Measurements from ENCODE around the gene MMADHC.
"Not testable (repeated sequence)": the region's sequence is repeated elsewhere in the genome, so short reads cannot be mapped to it uniquely, and the experiment has no call there.

Gene MMADHC

GRCh38 chr2:149594411-149594810 is 6.8 kb upstream of the MMADHC start:
- no peak for DNase-seq

DNA sequence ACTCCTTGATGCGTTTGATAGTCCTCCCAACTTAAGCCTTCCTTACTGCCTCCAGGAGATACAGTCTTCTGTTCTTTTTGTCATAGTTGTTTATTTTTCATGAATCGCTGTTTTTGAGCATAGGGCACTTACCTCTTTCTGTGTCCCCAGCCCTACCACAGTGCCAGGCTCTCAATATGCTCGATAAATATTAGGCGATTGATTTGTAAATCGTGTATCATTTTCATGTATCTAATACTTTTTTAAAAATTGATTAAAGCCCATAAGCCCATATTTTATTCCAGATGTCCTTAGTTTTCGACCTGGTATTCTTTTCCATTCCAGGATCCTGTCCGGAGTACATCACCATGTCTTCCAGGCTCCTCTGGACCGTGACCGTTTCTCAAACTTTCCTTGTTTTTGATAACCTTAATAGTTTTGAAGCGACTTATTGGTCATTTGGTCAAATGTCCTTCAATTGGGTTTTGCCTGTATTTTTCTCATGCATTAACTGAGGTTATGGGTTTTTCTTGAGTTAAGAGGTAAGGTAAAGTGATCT is 444 bp upstream of the MMADHC start:
- no peak for DNase-seq

- no peak for DNase-seq
Measured at GRCh38 chr2:149586898-149587219, 716 bp downstream of the MMADHC start.

GRCh38 chr2:149586063-149586462 is 1.5 kb downstream of the MMADHC start:
- DNase-seq: no peak

DNA sequence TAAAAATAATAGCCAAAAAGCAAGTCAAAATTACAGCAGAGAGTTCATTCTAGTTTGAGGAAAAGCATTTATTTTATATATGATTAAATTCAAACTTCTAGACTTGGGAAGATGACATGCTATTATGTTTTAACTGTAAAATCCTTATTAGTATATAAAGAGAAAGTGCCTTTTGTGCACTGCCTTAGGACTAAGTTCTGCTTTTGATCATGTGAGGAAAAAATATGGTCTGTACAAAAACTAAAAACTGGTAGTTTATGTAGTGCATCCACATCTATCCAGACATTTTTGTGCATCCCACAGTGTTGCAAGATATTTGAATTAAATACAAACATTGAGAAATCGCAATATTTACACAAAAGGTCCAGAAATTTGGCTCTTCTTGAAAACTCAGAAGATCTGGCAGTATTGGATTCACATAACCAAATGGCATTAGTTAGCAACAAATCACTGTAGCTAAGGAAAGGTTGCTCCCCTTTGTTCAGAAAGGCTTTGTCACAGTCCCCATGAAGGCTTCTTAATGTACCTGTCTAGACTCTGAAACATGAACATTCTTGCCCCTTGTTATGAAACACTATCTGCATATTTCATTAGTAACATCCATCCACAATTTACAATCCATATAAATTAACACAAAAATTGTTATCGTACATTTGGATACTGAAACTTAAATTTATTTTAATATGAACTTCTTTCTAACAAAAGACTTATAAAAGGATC is 2.2 kb downstream of the MMADHC start:
- DNase-seq: no peak

GRCh38 chr2:149579972-149580882 is 7.3 kb downstream of the MMADHC start:
- no peak for DNase-seq

DNA sequence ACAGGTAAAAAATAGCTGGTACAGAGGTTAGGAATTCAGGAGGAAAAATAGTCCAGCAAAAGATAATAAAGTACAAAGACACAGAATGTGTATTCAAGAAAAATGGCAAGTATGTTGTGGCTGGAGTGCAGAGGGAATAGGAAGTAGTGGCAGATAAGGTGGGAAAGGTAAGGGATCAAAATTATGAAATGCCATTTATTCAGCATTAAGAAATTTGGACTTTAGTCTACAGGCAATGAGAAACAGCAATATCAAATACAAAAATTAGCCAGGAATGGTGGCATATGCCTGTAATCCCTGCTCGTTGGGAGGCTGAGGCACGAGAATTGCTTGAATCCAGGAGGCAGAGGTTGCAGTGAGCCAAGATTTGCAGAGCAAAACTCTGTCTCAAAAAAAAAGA is 10.3 kb downstream of the MMADHC start:
- DNase-seq: no peak

DNA sequence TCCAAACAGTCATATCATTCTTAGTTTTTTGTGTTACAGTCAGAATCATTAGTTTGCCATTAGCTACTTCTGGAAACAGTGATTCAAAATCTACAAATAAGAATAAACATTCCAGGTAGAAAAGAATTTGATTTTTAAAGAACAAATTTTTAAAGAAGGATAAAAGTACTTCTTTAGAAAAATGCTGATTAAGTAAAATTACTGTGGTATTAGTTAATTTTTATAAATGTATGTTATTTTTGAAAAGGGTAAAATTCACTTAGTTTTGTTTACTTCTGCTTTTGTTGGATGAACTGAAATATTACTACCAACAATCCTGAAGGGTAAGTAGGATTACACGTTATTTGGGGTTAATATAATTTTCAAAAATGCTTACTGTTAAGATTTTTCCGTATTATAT is 11.8 kb downstream of the MMADHC start:
- no peak for DNase-seq

GRCh38 chr2:149575277-149575676 is 12.3 kb downstream of the MMADHC start:
- no peak for DNase-seq

- DNase-seq: no peak
Measured at GRCh38 chr2:149573760-149574159, 13.8 kb downstream of the MMADHC start.

DNA sequence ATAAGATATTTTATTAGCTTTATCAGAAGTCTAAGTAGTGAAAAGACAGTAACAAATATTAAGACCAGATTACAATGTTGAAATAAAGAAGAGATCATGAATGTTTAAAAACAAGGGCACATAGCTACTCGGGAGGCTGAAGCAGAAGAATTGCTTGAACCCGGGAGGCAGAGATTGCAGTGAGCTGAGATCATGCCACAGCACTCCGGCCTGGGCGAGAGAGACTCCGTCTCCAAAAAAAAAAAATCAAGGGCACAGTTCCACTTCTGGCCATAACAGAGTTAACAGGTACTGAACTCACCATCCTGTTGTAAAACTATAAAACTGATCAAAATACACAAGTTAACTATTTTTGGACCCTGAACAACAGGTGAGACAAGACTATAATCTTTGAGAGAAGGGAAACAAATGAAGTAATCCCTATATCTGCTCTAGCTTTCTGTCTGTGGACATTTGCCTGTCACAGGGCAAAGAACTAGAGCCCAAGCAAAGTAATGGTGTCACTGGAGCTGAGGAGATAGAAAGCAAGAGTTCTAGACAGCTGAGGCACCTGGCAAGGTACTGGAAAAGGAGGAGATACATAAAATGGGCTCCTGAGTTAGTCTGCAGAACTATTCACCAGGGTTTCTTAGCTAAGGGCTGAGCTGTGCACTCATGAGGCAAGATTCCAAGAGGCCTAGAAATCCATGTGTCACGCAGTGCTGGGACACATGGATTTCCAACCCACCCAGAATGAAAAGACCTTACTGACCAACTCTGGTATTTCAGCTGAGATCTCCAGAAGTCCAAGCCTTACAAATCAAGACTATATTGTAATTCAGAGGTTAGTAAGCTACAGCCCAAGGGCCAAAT is 15.2 kb downstream of the MMADHC start:
- DNase-seq: no peak

GRCh38 chr2:149568138-149568537 is 19.4 kb downstream of the MMADHC start:
- DNase-seq: no peak

GRCh38 chr2:149566652-149567051 is 20.9 kb downstream of the MMADHC start:
- no peak for DNase-seq

GRCh38 chr2:149565625-149566024 is 21.9 kb downstream of the MMADHC start:
- not testable (repeated sequence) for DNase-seq

DNA sequence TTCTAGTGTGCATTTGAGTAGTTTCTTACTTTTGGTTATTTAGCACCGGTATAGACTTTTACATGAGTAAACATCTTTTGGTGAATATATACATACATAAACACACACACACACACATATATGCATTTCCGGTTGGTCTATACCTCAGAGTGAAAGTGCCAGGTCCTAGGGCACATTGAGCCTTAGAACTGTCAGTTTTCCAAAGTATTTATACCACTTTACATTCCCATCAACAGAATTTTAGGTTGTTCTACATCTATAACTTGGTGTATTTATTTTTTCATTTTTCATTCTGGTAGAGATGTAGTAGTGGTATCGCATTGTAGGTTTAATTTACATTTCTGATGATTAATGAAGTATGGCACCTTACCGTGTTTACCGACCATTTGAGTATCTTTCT is 22.6 kb downstream of the MMADHC start:
- no peak for DNase-seq

DNA sequence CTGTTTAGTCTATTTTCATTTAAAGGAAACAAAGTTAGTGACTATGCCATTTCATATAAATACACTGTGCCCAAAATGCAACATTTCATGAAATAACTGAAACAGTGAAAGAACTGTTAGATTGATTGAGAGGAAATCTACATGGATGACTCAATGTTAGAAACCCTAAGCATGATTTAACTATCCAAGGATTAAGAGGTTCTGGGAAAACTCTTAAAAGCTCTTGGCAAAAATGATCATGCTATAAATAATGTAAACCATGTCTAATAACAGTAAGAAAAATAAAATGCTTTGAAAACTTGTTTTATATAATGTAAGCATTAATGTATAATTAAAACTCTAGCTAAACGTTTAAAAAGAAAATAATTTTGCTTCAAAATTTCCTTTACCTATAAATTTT is 23.5 kb downstream of the MMADHC start:
- no peak for DNase-seq

DNA sequence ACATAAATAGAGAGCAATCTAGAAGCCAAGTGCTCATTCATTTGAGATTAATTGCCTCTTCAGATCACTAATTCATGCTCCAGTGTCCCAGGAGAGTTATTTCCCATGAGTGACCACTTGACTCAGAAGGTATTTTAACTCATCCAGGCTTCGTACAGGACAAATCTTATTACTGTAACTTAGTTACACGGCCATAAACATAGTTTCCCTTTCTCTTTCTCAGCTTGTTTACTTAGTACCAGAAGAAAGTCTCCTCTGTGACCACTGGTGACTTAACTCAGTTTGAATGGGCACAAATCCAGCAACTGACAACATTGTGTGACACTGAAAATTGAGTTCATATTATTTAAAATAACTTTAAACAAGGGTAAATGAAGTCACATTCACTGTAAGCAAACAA is 25.3 kb downstream of the MMADHC start:
- peak; percentile 11 for DNase-seq

DNA sequence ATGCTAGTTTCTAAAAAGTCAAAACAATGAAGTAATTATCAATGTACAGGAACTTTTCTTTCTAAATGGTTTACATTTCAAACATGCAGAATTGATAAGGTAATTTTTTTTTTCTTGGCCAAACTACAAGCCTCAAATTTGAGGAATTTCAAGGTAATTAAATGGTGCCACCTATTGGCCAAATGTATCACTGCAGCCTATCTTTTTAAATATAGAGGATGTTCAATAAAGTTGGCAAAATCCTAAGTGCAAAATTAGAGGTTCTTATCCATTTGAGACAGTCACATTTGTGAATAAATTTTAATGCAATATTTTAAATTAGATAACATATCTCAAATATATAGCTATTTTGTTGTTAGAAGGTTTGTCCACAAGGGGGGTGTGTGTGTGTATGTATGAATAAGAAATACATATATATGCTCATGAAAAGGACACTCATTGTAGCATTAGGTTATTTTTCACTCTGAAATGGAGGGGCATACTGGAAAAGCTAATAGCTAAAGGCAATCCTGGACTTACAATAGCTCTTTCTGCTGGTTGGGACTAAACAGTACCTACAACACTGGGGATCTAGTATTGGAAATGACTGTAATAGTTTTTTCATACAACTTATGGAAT is 26.2 kb downstream of the MMADHC start:
- no peak for DNase-seq

DNA sequence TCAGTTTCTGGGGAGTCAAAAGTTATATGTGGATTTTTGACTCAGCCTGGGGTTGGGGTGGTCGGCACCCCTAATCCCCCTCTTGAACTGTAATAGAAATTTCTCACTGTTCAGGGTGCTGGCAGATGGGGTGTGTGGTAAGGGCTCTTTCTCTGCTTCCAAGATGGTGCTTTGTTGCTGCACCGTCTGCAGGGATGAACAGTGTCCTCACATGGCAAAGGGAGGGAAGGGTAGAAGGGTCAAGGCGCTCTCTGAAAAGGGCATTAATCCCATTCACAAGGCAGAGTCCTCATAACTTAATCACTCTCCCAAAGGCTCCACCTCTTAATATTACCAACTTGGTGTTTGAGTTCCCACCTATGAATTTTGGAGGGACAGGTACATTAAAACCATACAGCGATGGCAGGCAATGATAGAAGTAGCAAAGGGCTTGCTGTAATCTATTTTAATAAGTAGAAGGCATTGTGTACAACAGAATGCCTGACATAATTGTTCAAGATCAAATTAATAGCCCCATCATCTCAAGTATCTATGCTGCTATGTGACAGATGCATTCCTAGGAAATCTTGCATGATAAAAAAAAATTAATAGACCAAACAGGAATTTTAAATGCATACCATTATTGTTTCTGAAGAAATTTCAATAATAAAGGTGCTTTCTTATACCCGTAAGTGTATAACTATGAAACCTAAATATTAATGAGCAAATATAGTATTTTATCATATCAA is 28.1 kb downstream of the MMADHC start:
- DNase-seq: peak; percentile 8

DNA sequence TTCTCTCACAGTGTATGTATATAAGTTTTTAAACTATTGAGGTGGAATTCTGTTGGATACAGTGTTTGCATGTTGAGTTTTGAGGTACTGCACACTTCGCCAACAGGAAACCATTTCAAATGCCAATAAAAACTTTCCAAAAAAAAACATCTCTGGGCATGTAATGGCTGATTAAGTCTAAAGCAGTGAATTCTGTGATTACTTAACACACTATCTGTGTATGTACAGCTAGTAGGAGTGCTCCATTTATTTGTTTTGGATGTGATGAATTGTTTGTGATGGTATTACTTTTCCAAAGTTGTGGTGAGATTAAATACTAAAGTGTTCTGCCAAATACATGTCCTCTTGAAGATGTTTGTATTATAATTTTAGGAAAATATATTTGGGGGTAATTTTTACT is 31.1 kb downstream of the MMADHC start:
- no peak for DNase-seq

DNA sequence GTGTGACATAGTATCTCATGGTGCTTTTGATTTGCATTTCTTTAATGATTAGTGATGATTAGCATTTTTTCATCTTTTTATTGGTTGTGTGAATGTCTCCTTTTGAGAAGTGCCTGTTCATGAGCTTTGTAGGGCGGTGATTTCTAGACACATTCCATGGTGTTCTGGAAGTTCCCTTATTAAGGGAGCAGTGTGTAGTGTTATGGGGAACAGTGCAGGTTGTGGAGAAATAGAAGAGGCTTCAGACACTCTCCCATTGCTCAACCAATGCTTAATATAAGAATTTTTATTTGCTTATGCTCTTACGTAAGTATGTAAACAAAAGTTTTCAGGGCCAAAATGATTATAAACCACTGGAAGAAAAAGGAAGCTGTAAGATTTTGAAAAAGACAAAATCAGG is 34.7 kb downstream of the MMADHC start:
- DNase-seq: no peak

DNA sequence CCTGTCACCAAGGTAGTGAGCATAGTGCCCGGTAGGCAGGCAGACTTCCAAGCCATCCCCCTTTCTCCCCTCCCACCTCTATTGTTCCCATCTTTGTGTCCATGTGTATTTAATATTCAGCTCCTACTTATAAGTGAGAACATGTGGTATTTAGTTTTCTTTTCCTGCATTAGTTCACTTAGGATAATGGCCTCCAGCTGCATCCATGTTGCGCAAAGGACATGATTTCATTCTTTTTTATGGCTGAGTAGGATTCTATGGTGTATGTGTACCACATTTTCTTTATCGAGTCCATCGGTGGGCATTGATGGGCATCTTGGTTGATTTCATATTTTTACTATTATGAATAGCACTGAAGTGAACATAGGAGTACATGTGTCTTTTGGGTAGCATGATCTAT is 35.3 kb downstream of the MMADHC start:
- no peak for DNase-seq
